CD4-positive, alpha-beta T cell treated with Interferon alpha-2 for 1 hour (primary cell): Measurements from ENCODE around the gene PDE4A.
"Not testable (repeated sequence)": the region's sequence is repeated elsewhere in the genome, so short reads cannot be mapped to it uniquely, and the experiment has no call there.

Experiments
- DNase-seq, 2 donors: peaks; one replicate each; pipeline ENCODE4 v3.0.0-alpha.2; 2020 to 2022

Gene PDE4A

GRCh38 chr19:10404888-10405820 is 15.2 kb upstream of the PDE4A start:
- peak; percentile 81 for DNase-seq

GRCh38 chr19:10406191-10406590 is 14.1 kb upstream of the PDE4A start:
- DNase-seq, result no peak

GRCh38 chr19:10407096-10407495 is 13.2 kb upstream of the PDE4A start:
- peak in 1 of 2 donors; percentile 39 for DNase-seq

GRCh38 chr19:10408511-10409283 is 11.6 kb upstream of the PDE4A start:
- DNase-seq, result peak; percentile 70

GRCh38 chr19:10411224-10411623 is 9.1 kb upstream of the PDE4A start:
- not testable (repeated sequence) for DNase-seq

GRCh38 chr19:10412257-10412977 is 7.9 kb upstream of the PDE4A start:
- DNase-seq, result peak in 1 of 2 donors; percentile 73

GRCh38 chr19:10416083-10416379 is 4.3 kb upstream of the PDE4A start:
- no peak for DNase-seq

- DNase-seq, result peak; percentile 96
These were observed 3.7 kb upstream of the PDE4A start for GRCh38 chr19:10416380-10417257.

GRCh38 chr19:10417541-10418234 is 2.6 kb upstream of the PDE4A start:
- no peak for DNase-seq

GRCh38 chr19:10418235-10418484 is 2.2 kb upstream of the PDE4A start:
- no peak for DNase-seq

- peak in 1 of 2 donors; percentile 38 for DNase-seq
These were observed 1.7 kb upstream of the PDE4A start for GRCh38 chr19:10418485-10419199.

- DNase-seq, result peak in 1 of 2 donors; percentile 34
These were observed 1.1 kb upstream of the PDE4A start for GRCh38 chr19:10419200-10419645.

GRCh38 chr19:10419646-10420443 is 493 bp upstream of the PDE4A start:
- peak; percentile 55 to 61 for DNase-seq

GRCh38 chr19:10421240-10422045 is 1.1 kb downstream of the PDE4A start:
- no peak for DNase-seq

- no peak for DNase-seq
These were observed 1.7 kb downstream of the PDE4A start for GRCh38 chr19:10422046-10422461.

- no peak for DNase-seq
These were observed 2.5 kb downstream of the PDE4A start for GRCh38 chr19:10422846-10423245.

GRCh38 chr19:10424011-10424637 is 3.8 kb downstream of the PDE4A start:
- DNase-seq, result peak; percentile 70 to 72

GRCh38 chr19:10427169-10427568 is 6.8 kb downstream of the PDE4A start:
- DNase-seq, result no peak

GRCh38 chr19:10428996-10429381 is 8.7 kb downstream of the PDE4A start:
- no peak for DNase-seq
